Activated CD4-positive, alpha-beta T cell treated with anti-CD3 and anti-CD28 coated beads, Interleukin-2, Interleukin-4, amounts not matched to agents 100 ng/mL and 50 ng/mL, durations not matched to agents 16 hours and 8 hours (primary cell): ENCODE measurements around the gene SEC14L1.

Experiments
- DNase-seq: peaks from one replicate; pipeline ENCODE4 v3.0.0-alpha.2; 2020; ENCODE audit warnings: low spot score

Gene SEC14L1

DNA sequence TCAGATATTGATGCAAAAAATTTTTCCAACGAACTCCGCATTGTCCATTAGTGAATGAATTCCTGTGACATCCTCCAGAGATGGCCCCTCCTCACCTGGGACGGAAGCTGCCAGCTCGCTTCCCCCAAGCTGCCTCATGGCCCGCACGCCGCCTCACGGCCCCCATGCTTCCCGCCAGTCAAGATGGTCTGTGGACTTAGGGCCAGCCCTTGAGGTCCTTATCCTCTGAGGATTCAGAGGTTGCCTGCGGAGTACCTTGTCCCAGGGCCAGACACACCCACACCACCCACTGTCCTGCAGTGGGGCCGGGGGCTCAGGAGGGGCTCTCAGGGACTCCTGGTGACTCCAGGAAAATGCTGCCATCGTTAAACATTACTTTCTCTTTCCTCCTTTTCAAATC lies 73.6 kb downstream of the SEC14L1 start:
- no peak for DNase-seq

DNA sequence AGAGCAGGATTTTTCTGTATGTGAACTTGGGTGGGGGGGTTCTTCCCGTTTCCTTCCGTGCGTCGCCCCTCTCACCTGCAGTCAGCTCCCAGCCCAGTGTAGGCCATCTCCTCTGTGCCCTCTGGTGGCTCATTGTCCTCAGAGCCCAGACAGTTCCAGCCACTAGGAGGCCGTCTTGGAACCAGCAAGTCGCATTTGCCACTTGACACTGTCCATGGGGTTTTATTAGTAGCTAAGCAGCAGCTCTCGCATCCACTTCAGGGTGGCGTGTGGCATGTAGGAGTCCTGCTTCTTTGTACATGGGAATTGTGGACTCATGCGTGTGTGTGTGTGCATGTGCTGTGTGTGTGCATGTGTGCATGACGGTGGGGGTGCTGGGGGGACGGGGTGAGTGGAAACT lies 74.0 kb downstream of the SEC14L1 start:
- no peak for DNase-seq

DNA sequence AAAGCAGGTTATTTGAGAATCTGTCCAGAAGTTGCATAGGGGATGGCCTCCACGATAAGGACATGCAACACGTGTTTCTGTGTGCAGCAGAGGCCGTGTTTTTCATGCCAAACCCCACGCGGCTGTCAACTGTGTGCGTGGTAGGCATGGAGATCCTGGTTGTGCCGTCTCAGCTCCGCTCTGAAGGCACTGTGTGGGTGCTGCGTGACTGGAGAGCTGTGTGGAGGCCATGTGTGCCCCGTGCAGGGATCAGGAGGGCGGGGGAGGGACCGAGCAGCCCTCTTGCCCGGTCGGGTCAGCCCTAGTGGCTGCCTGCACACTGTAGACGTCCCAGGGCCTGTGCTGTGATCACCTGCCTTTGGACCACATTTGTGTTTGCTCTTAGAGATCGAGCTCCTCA lies 74.5 kb downstream of the SEC14L1 start:
- DNase-seq, result no peak

DNA sequence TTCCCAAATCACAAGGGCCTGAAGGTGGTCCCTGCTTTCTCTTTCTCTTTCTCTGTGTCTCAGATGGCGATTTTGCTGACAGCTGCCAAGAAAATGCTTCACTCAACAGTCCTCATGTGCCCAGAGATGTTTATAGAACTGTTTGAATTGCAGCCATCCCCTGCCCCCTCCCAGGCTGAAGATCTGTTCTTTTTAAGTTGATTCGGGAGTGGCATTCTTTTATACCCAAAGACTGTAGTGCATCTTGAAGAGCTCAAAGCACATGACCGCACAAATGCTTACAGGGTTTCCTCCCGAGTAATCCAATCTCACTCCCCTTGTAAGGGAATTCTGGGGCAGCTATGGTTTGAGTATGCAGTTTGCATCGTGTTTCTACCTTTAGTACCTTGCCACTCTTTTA lies 75.7 kb downstream of the SEC14L1 start:
- DNase-seq, result no peak

DNA sequence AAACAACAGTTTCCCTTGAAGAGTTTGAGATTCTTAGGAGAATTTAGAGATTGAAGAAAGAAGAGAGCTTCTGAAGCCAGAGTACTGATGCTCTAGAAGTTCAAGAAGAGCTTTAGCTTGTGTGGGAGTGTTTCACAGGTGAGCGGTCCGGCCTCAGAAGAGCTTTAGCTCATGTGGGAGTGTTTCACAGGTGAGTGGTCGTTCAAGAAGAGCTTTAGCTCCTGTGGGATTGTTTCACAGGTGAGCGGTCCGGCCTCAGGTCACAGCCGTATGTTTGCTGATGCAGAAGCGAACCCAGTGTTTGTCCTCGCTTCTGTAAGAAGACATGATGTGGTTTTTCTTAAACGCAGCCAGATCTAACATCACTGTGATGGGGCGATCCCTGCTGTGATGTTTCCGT lies 76.4 kb downstream of the SEC14L1 start:
- no peak for DNase-seq

DNA sequence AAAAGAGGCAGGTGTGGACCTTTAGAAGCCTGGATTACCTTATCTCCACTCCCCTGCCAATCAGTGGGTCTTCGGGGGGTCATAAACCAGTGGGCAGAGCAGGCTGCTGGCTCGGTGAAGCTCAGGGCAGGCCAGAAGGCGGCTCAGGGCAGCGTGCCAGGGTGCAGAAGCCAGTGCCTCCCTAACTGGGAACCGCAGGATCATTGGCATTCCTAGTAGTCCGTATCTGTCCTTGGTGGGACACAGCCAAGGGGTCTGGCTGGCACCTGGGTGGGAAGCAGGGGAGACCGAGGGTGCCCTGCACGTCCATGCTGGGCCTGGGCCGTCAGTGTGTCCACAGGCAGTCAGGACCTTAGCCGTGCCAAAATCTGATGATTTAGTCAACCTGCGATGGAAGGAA lies 76.8 kb downstream of the SEC14L1 start:
- no peak for DNase-seq

DNA sequence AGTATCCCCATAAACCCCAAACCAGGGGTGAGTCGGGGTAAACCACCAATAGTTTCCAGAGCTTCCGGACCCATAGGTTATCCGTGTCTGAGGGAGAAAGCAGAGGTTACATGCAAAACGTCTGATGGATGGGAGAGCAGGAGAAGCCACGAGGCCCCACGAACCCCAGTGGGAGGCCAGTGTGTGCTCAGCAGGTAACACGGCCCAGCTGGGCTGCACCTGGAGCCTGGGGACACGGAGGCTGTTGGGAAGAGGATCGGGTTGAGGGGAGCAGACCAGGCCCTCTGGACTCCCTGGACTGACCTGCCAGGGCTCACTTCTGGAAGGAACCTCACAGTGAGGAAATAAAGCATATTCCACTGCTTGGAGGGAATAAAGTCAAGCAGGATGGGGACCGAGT lies 78.1 kb downstream of the SEC14L1 start:
- no peak for DNase-seq

DNA sequence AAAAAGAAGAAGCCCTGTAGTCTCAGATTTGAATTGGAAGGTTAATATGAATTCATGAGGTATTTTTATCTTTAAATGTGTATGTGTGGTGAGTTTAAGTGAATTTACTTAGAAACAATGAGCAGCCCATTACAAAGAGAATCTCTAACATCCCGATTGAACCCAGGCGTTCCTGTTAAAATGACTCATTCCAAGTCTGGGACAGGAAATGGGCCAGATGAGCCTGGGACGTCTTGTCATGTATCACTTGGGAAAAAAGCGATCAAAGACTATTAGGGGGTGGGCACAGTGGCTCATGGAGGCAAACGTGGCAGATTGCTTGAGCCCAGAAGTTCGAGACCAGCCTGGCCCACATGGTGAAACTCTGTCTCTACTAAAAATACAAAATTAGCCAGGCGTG lies 81.6 kb downstream of the SEC14L1 start:
- no peak for DNase-seq

DNA sequence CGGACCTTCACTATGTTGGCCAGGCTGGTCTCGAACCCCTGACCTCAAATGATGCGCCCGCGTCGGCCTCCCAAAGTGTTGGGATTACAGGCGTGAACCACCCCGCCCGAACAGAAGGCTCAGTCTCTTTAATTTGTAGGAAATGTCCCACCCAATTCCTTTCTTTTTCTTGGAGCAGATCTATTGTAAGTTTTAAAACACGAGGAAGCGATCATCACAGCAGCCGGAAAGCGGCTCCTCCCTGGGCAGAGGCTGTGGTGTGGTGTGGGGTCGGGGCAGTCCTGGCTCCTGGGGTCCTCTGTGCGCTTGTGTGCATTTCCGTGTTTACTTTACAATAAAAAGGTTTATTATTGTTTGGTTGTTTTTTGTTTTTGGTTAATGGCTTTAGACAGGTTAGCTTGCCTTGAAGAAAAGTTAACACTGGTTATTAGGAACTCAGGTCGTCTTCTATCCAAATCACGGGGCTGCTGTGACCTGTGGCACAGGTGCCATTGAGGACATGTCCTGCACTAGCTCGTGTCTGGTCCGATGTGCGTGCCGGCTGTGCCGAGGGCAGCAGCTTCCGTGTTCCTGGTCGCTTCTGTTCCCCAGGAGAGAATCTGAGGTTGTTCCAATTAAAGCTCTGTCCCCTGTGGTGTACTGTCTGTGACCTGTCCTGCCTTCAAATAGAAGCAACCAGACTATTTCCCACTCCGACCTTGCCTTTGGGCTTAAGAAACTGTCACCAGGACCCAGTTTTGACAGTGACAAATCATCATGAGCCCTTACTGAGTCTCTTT lies 83.1 kb downstream of the SEC14L1 start:
- DNase-seq, result no peak

DNA sequence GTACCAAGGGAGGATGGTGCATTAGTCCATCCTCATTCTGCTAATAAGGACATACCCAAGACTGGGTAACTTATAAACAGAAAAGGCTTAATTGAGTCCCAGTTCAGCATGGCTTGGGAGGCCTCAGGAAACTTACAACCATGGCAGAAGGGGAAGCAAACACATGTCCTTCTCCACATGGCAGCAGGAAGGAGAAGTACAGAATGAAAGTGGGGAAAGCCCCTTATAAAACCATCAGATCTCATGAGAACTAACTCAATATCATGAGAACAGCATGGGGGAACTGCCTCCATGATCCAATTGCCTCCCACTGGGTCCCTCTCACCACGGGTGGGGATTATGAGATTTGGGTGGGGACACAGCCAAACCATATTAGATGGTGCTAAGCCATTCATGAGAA lies 84.5 kb downstream of the SEC14L1 start:
- no peak for DNase-seq

DNA sequence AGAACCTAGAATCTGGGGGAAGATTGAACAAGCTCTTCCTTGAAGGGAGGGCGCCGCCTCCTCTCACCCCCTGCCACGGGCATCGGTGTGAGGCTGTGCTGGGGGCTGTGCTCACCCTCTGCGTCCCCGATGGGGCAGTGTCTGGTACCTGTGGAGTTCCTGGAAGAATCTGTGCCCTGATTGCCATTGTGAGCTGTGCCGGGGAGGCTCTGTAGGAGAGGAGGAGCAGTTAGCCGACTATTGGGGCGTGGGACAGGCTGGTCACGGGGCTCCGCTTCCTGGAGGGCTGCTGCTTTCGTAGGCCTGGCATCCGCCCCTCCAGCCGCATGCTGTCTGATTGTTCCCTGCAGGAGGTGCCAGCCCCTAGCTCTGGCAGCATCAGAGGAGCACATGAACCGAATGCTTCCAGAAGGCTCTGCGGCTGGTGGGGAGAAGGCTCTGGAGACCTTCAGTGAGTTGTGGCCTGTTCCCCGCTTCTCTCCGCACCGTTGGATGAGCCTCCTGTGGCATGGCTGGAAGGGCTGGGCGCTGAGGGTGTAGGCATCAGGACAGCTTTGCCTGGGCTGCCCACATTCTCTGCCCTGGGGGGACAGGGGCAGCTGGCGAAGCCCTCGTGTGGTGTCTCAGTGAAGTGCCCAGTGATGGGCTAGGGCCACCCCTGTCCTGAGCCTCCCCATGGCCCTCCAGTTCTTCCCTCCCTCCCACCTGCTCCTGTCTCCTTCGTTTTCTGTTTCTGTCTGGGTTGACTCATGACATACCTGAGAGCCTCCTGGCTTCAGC lies 86.9 kb downstream of the SEC14L1 start:
- DNase-seq, result no peak

DNA sequence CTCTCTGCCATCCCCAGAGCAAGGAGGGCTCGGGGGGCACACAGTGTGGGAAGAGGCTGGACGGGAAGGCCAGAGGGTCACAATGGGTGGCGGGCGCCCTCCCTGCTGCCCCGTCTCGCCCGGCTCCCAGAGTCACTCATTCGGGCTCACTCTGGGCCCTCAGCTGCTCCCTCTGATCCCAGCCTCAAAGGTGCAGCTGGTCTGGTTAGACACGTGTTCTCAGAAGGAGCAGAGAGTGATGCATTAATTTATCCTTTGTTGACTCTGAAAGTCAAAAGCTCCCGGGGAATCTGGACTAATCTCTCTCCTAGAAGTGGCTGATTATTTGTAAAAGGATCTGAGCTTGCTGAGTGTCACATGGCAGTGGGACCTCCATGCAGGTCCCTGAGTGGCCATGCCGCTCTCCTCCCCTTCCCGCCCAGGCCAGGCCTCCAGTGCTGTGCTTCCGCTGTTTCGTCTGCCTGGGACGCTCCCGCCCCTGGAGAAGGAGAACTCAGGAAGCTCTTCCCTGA lies 87.5 kb downstream of the SEC14L1 start:
- no peak for DNase-seq

DNA sequence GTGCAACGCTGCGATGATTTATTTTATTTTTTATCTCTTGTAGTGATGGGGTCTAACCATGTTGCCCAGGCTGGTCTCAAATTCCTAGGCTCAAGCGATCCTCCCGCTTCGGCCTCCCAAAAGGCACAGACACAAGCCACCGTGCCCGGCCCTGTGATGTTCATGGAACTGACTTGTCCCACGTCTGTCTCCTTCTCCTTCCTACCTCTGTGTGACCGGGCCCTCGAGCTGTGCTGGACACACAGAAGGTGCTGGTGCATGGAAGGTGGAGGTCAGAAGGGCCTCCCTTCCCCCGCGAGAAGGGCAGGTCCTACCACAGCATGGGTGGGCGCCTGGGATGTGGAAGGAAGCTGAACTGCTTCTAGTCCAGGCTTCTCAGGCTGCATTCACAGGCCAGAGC lies 88.0 kb downstream of the SEC14L1 start:
- DNase-seq, result no peak

DNA sequence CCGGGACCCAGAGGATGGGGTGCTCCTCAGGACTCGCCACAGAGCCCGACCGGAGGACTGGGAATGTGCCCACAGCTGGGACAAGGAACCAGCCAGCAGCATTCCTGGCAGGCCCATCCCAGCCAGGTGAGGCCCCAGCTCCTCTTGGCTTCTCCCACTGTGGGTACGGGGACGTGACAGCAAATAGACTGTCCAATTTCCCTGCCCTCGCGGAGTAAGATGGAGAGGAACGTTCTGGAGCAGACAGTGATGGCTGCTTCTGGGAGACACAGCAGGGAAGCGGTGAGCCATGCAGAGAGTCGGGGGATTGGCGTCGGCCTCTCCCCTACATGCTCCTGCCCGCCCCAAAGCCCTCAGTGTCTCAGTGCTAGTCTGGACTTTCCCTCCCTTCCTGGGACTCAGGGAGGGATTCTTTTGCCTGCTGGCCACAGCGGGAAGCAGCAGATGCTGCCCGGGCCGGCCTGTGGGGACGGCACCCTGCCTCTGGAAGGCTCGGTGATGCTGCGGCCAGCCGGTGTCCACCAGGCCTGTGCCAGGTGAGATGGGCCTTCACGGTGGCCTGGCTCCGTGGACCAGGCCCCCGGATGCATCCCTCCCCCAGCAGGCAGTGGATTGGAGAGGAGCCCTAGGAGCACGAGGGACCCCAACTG lies 89.1 kb downstream of the SEC14L1 start:
- DNase-seq, result no peak

DNA sequence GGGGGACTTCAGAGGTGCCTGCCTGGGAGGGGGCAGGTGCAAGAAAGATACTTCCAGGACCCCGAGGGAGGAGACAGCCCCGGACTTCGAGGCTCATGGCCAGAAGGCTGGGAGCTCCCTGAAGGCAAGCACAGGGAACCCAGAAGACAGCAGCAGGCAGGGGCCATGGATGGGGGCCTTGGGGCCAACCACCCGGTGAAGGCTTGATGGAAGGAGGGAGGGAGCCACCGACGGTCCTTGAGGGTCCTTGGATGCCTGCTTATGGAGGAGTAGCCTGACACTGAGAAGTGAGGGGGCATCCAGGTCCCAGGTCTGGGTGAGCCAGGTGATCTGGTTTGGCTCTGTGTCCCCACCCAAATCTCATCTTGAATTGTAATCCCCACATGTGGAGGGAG lies 89.7 kb downstream of the SEC14L1 start:
- no peak for DNase-seq

DNA sequence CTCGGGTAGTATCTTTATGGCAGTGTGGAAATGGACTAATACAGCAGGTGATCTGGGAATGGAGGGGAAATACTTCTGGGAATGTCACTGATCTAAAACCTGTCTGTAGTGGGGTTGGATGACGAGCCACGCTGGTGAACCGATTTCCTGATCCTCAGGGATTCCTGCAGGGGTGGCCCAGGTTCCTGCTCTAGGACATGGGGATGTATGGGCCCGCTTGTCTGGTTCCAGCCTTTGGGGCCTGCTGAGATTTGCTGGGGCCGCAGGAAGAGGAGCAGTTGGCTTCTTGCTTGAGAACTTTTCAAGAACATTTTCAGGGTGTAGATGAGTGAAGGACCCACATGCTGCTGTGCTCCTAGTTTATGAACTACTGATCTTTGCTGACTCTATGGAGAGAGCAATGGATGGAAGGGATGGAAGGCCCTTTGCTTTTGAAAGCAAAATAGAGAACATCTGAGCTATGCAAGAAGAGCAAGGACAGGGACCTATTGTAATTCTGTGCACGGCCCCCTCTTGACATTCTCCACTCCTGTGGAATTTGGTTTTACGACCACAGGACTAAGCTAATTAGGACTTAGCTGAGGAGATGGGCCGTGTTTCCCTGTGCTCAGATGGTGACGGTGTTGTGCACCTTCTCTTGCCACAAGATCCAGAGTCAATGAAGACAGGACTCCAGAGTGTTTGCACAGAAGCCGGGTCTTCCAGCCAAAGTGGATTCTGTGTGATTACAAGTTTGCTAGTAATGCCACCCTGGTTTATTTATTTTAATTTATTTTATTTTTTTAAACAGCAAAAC lies 90.5 kb downstream of the SEC14L1 start:
- DNase-seq, result no peak

DNA sequence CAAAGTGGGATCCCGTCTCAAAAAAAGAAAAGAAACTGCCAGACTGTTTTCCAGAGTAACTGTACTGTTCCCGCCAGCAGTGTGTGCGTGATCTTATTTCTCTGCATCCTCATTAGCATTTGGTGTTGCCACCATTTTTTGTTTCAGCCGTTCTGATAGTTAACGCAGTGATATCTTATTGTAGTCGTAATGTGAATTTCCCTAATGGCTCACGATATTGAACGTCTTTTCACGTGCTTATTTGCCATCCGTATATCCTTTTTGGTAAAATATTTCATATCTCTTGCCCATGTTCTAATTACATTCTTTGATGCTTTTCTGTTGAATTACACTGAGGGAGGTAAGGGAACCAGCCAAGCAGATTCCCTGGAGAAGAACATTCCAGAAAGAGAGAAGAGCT lies 92.4 kb downstream of the SEC14L1 start:
- no peak for DNase-seq

DNA sequence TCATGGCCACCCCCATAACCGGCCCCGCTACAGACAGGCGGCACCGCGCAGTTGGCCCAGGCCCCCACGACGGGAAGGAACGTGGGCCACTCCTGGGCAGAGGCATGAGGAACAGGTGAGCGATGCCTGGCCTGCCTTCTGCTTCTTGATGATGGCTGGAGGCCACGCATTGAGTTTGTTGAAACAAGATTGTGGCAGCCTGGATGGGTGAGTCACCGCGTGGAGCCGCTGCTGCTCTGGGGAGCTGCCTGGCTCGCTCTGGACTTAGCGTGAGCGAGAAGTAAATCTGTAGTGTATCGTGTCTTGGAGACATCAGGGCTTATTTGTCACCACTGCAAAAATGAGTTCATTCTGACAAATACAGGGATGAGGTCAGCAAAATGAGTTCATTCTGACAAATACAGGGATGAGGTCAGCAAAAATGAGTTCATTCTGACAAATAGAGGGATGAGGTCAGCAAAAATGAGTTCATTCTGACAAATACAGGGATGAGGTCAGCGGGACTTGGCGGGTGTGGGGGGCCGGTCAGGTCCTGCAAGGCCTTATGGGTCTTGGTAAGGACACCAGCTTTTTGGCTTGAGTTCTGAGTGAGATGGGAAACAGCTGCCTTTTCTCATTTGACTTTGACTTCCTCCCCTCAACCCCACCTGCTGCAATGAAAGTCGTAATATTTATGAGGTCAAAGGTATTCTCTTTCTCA lies 93.0 kb downstream of the SEC14L1 start:
- DNase-seq, result peak; percentile 65

DNA sequence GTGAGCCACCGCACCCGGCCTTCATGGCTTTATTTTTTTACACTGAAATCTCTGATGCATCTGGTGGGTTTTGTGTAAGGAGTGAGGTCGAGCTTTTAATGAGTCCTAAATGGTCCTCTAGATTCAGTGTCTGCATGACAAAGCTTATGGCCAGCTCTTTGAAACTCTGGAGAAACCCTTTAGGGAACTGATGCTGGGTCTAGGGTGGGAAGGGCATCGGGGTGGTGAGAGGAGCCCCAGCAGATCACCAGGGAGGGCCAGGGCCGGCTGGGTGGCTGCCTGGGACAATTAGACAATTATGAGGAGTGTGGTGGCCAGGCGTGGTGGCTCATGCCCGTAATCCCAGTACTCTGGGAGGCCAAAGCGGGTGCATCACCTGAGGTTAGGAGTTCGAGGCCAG lies 93.9 kb downstream of the SEC14L1 start:
- DNase-seq, result no peak

DNA sequence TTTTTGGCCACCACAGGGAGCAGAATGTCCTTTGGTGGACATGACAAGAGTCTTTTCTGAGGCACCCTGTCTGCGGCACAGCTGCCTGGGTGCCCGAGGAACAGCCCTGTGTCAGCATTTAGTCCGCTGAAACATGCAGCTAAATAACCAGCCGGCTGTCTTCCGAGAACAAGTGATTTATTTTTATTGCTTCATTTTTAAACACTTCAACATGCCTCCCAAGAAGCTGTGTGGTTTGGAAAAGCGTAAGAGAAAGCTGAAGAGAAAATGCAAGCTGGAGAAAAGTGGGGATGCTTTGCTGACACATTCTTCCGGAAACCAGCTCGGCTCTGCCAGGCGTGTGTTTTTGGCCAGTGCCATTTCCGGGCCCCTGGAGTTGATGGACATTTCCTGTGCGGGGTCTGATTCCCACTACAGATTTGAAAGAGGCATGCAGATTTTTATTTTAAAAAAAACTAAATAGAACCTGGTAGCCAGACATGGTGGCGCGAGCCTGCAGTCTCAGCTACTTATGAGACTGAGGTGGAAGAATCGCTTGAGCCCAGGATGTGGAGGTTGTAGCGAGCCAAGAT lies 94.7 kb downstream of the SEC14L1 start:
- DNase-seq, result peak; percentile 59
